ENCODE data around the gene PIANP. TPM values are rescaled to one million over a fixed set of nuclear protein-coding genes. Genes with fewer than 3 reads are reported as not detected.

PIANP gene
- total RNA-seq, 4 donors from 2014 or later, result not detected

GRCh38 chr12:6664902-6665301 lies 35.7 kb downstream of the PIANP start:
- no peaks in the 10 kb centered on the region for H3K9me3 ChIP-seq
- no peak for DNase-seq
- H3K36me3 ChIP-seq, result peaks cover 0 to 32% of the 10 kb centered on the region in 2 donors
- no peak for ATAC-seq
- peaks cover 12 to 18% of the 10 kb centered on the region in 2 donors for H3K4me1 ChIP-seq
- no peak overlapping the region for H3K27ac ChIP-seq
- TF ChIP-seq CTCF (IDR thresholded peaks at IDR 0.05 in 4 of 5, conservative IDR thresholded peaks at IDR 0.05 in 1 of 5) (no peak), POLR2A (IDR thresholded peaks at IDR 0.05) (no peak)
- in situ Hi-C loops (cut with MboI; ENCODE audit: low sequenced_read_pairs in 4 of 4), result loop anchor here in 1 of 4 donors (10.0 kb wide), 1 partner anchor 60 kb away; the partner anchor contains the start of gene COPS7A
- intact Hi-C loops (cut with DNase I; ENCODE audit: low total_unique reads), result loop anchor here (5.0 kb wide), 1 partner anchor 102 kb away; the partner anchor contains the start of gene PTMS
- H3K4me3 ChIP-seq, result no peak overlapping the region
- no peaks in the 10 kb centered on the region for H3K27me3 ChIP-seq

- in situ Hi-C loops (cut with MboI; ENCODE audit: low sequenced_read_pairs in 4 of 4), result loop anchor here in 1 of 4 donors (10.0 kb wide), 1 partner anchor 62 kb away; the partner anchor contains the start of gene COPS7A
- H3K27ac ChIP-seq, result peak within 1 kb of the TSS; percentile 78 to 84 (median 80)
- TF ChIP-seq CTCF (IDR thresholded peaks at IDR 0.05 in 4 of 5, conservative IDR thresholded peaks at IDR 0.05 in 1 of 5), result no peak
- no peak for TF ChIP-seq POLR2A (IDR thresholded peaks at IDR 0.05)
Measured at GRCh38 chr12:6662906-6663742, 37.5 kb downstream of the PIANP start, which contains the start of gene ING4. Gene ING4 (minus strand): TSS chr12:6663119. CDS start chr12:6663101, 18 bp downstream.

GRCh38 chr12:6662602-6662905 lies 38.1 kb downstream of the PIANP start:
- no peak for DNase-seq
- H3K27me3 ChIP-seq, result no peaks in the 10 kb centered on the region
- H3K27ac ChIP-seq, result peak overlapping the region; percentile 74 to 84 (median 80)
- TF ChIP-seq POLR2A (IDR thresholded peaks at IDR 0.05), result no peak
- in situ Hi-C loops (cut with MboI; ENCODE audit: low sequenced_read_pairs in 4 of 4) (loop anchor here in 1 of 4 donors (10.0 kb wide), 1 partner anchor 62 kb away; the partner anchor contains the start of gene COPS7A), intact Hi-C loops (cut with DNase I; ENCODE audit: low total_unique reads) (loop anchor here (5.0 kb wide), 1 partner anchor 105 kb away; the partner anchor contains the start of gene PTMS)
- peaks cover 0 to 9% of the 10 kb centered on the region in 2 donors for H3K36me3 ChIP-seq
- no peaks in the 10 kb centered on the region for H3K9me3 ChIP-seq
- peak in 1 of 2 donors; percentile 38 for ATAC-seq
- H3K4me3 ChIP-seq, result peak overlapping the region; percentile 66 to 97 (median 81)
- peaks cover 12 to 18% of the 10 kb centered on the region in 2 donors for H3K4me1 ChIP-seq

More at GRCh38 chr12:6662906-6663742, 37.5 kb downstream of the PIANP start, which contains the start of gene ING4:
- intact Hi-C loops (cut with DNase I; ENCODE audit: low total_unique reads), result loop anchor here (1.0 to 5.0 kb wide), 5 partner anchors 26 to 193 kb away; partner anchors contain the start of genes PTMS, VAMP1 and ZNF384
- H3K36me3 ChIP-seq, result peaks cover 0 to 15% of the 10 kb centered on the region in 2 donors
- DNase-seq (peak; percentile 97 to 99), ATAC-seq (peak; percentile 100)
- no peaks in the 10 kb centered on the region for H3K9me3 ChIP-seq
- H3K4me1 ChIP-seq, result peaks cover 12 to 18% of the 10 kb centered on the region in 2 donors
- peak within 1 kb of the TSS; percentile 66 to 97 (median 81) for H3K4me3 ChIP-seq
- H3K27me3 ChIP-seq, result no peaks in the 10 kb centered on the region

- Histone ChIP-seq H3K27ac (no peak overlapping the region), H3K4me1 (no peaks in the 10 kb centered on the region), H3K36me3 (peaks cover 4 to 78% of the 10 kb centered on the region in 2 donors), H3K9me3 (no peaks in the 10 kb centered on the region), H3K27me3 (no peaks in the 10 kb centered on the region), H3K4me3 (no peak overlapping the region)
- ATAC-seq (no peak), DNase-seq (no peak)
- intact Hi-C loops (cut with DNase I; ENCODE audit: low total_unique reads), result no loop called here
- no peak for TF ChIP-seq POLR2A (IDR thresholded peaks at IDR 0.05)
- no peak for TF ChIP-seq CTCF (IDR thresholded peaks at IDR 0.05 in 4 of 5, conservative IDR thresholded peaks at IDR 0.05 in 1 of 5)
- in situ Hi-C loops (cut with MboI; ENCODE audit: low sequenced_read_pairs in 4 of 4), result loop anchor here in 1 of 4 donors (10.0 kb wide), 1 partner anchor 51 kb away; the partner anchor contains the start of gene PIANP
Measured at GRCh38 chr12:6653987-6654386, 46.6 kb downstream of the PIANP start.

- H3K4me3 ChIP-seq, result no peak overlapping the region
- peaks cover 4 to 82% of the 10 kb centered on the region in 2 donors for H3K36me3 ChIP-seq
- H3K27ac ChIP-seq, result no peak overlapping the region
- no peak for TF ChIP-seq CTCF (IDR thresholded peaks at IDR 0.05 in 4 of 5, conservative IDR thresholded peaks at IDR 0.05 in 1 of 5)
- TF ChIP-seq POLR2A (IDR thresholded peaks at IDR 0.05), result no peak
- no peak for ATAC-seq
- intact Hi-C loops (cut with DNase I; ENCODE audit: low total_unique reads) (no loop called here), in situ Hi-C loops (cut with MboI; ENCODE audit: low sequenced_read_pairs in 4 of 4) (loop anchor here in 1 of 4 donors (10.0 kb wide), 1 partner anchor 51 kb away; the partner anchor contains the start of gene PIANP)
- H3K9me3 ChIP-seq, result no peaks in the 10 kb centered on the region
- no peak for DNase-seq
- H3K4me1 ChIP-seq, result no peaks in the 10 kb centered on the region
- H3K27me3 ChIP-seq, result no peaks in the 10 kb centered on the region
Measured at GRCh38 chr12:6653342-6653741, 47.3 kb downstream of the PIANP start.
